CD4-positive, alpha-beta T cell treated with Interleukin-17A for 1 hour (primary cell): ENCODE measurements around the gene IFT20.
"Not testable (repeated sequence)": the region's sequence is repeated elsewhere in the genome, so short reads cannot be mapped to it uniquely, and the experiment has no call there.

ENCODE experiments used
- DNase-seq: peaks from one replicate; pipeline ENCODE4 v3.0.0-alpha.2; 2020

Gene IFT20

GRCh38 chr17:28363776-28364650, 28.7 kb upstream of the IFT20 start:
- no peak for DNase-seq

GRCh38 chr17:28363186-28363585, 27.9 kb upstream of the IFT20 start:
- DNase-seq = no peak

DNA sequence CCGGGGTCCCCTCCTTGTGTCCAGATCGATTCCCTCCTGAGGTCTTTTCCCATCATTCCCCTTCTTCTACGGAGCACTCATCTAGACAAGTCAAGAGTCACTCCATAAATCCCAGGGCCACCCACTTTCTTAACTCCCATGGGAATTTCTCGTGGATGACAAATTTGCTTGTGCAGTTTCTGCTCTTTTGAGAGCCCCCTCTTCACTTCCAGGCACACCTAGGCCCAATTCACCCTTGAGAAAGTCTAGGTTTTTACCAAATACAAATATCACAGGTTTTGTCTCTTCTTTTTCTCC, 22.6 kb upstream of the IFT20 start:
- DNase-seq = no peak

GRCh38 chr17:28357061-28357900, 22.0 kb upstream of the IFT20 start, which contains the start of gene POLDIP2:
Gene POLDIP2, minus strand, starts transcription at chr17:28357527. Its CDS starts 79 bp downstream, at chr17:28357448.
- peak; percentile 97 for DNase-seq

GRCh38 chr17:28350271-28350670, 15.0 kb upstream of the IFT20 start:
- DNase-seq = no peak

- DNase-seq = no peak
Measured at GRCh38 chr17:28348979-28349378, 13.7 kb upstream of the IFT20 start.

- no peak for DNase-seq
Measured at GRCh38 chr17:28347261-28347891, 12.1 kb upstream of the IFT20 start.

DNA sequence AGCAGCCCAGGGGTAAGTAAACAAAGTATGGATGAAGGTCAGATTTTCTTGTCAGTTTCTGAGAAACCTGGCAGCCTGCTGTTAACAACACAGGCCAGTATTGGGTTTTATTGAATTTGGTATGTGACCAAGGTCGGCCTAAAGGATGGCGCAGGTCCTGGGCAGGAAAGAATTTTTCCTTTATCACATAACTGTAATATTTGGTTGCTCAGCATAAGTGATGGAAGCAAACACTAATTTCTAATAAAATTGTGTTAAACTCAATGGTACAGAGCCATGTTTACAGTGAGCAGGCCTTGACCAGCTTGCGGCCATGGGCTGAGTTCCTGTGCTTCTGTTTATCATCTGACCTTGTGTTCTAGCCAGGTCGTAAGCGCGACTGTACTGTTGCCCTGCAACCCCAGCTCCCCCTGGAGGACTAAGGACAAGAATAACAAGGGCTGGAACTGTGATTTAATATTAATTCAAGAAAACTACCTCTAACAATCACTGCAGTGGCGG, 11.5 kb upstream of the IFT20 start:
- no peak for DNase-seq

GRCh38 chr17:28346199-28346580, 10.9 kb upstream of the IFT20 start:
- no peak for DNase-seq

DNA sequence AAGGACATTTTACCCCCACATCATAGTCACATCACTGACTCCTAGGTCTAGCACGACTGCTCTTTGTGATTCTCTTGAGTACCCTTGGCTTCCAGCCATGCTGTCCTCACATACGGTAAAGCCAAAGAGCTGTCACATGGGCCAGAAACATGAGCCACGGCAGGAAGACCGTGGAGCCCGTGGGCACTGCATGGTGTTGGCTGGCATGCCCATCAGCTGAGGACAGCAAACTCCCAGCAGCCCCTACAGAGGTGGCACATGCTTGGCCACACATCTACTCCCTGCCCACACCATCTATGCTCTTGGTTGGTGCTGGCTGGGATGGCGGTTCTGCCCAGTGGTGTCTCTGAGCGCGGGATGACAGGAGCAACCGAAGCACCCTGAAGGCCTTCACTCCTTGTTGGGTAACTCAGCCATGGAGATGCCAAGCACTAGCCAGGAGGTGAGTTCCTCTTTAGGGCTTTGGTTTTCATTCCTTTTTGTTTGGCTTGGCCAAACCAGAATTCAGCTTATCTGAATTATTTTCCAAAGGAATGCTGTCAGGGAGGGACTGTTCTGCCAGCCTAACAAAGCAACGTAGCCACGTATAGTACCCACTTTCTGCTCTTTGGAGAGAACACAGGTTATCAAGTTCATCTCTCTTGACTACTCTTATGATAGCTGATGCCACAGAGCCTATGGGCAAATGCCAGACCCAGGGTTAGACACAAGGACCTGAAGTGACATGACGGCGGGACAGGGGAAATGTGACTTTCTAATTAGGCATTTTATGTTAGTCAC, 10.3 kb upstream of the IFT20 start:
- no peak for DNase-seq

DNA sequence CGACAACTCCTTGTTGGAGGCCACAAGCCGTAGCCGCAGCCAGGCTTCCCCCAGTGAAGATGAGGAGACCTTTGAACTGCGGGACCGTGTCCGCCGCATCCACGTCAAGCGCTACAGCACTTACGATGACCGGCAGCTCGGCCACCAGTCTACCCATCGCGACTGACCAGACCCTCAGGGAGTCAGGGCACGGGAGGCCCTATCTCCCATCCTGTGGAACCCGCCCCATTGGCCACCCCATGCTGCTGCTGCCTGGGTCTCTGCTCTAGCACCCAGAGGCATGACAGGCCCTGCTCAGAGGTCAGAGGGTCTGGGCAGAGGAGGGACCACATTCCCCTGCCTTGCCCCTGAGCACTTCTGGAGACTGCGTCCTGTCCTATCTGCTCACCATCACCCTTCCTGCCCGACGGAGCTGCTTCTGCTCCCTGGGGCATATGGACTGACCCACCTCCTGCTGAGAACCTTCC, 9.2 kb upstream of the IFT20 start:
- no peak for DNase-seq

- DNase-seq = no peak
Measured at GRCh38 chr17:28344011-28344410, 8.7 kb upstream of the IFT20 start.

- DNase-seq = no peak
Measured at GRCh38 chr17:28343491-28343932, 8.2 kb upstream of the IFT20 start.

DNA sequence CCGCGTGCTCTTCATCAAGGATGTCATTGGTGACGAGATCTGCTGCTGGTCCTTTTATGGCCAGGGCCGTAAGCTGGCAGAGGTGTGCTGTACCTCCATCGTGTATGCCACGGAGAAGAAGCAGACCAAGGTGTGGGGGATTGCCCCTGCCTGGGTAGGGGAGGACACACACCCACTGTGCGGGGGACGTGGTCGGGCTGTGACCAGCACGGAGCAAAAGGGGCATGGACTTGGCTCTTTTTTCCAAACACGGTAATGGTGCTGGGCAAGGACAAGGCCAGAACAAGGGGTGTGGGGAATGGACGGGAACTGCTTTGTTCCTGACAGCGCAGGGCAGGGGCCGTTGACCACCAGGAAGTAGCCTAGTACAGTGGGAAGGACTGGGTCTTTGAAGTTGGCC, 7.0 kb upstream of the IFT20 start:
- DNase-seq = no peak

GRCh38 chr17:28341516-28341915, 6.2 kb upstream of the IFT20 start:
- no peak for DNase-seq

GRCh38 chr17:28340374-28340773, 5.1 kb upstream of the IFT20 start:
- DNase-seq = no peak

DNA sequence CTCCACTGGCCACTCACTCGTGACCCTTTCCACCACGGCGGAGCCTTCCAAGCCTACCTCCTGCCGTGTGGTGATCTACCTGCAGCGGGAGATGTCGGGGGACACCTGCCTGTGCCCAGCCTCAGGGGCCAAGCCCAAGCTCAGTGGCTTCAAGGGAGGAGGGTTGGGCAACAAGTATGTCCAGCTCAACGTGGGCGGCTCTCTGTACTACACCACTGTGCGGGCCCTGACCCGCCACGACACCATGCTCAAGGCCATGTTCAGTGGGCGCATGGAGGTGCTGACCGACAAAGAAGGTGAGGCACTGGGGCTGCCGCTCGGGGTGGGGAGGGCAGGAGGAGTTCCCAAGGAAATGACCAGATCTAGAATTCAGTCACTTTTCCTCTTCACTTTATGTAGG, 4.2 kb upstream of the IFT20 start:
- no peak for DNase-seq

DNA sequence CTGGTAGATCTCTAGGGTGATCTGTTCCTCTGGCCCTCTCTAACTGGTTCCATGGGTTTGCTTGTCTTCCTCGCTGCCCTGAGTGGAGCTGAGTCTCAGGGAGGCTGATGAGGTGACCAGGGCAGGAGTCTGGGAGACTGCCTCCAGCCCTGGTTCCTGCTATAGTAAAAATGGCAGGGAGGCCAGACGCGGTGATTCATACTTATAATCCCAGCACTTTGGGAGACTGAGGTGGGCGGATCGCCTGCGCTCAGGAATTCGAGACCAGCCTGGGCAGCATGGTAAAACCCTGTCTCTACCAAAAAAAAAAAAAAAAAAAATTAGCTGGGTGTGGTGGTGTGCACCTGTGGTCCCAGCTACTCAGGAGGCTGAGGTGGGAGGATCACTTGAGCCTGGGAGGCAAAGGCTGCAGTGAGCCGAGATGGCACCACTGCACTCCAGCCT, 3.5 kb upstream of the IFT20 start:
- DNase-seq = not testable (repeated sequence)

- DNase-seq = no peak
Measured at GRCh38 chr17:28338056-28338768, 2.9 kb upstream of the IFT20 start.

- peak; percentile 38 for DNase-seq
Measured at GRCh38 chr17:28335959-28336871, 943 bp upstream of the IFT20 start.
